NCI-H2029 treated with DMSO at 0.1 percent for 48 hours (cell line): ENCODE results near the gene KRT34.

ENCODE experiments used
- DNase-seq: peaks from one replicate; lab custom pipeline; 2025; lab: John Stamatoyannopoulos, UW

The KRT34 gene

GRCh38 chr17:41331606-41332005 lies 50.5 kb downstream of the KRT34 start:
- DNase-seq: no peak

GRCh38 chr17:41329279-41329948 lies 52.7 kb downstream of the KRT34 start:
- DNase-seq: peak; percentile 18

GRCh38 chr17:41328207-41328606 lies 53.9 kb downstream of the KRT34 start:
- no peak for DNase-seq
